ENCODE data around the gene ZNF175. TPM values are rescaled to one million over a fixed set of nuclear protein-coding genes. Genes with fewer than 3 reads are reported as not detected.

ZNF175 gene
- total RNA-seq, 1 experiment from 2014 or later: 9.3 TPM

DNA sequence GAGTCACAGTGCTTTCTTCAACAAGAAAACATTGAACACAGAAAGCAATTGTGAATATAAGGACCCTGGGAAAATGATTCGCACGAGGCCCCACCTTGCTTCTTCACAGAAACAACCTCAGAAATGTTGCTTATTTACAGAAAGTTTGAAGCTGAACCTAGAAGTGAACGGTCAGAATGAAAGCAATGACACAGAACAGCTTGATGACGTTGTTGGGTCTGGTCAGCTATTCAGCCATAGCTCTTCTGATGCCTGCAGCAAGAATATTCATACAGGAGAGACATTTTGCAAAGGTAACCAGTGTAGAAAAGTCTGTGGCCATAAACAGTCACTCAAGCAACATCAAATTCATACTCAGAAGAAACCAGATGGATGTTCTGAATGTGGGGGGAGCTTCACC is 15.7 kb downstream of the ZNF175 start:
- RAD21 ChIA-PET (ENCODE audit: low non-redundant PET in 1 of 2, low total read pairs in 2 of 2, uncharacterized antibody in 2 of 2, unreplicated experiment in 2 of 2): no interaction called here
- Histone ChIP-seq H3K9me3 (ENCODE audit: control insufficient read depth in 1 of 2, insufficient read depth in 1 of 2, low read depth in 1 of 2, low read length in 2 of 2) (peaks cover 7 to 20% of the 10 kb centered on the region in 2 experiments; a peak in 2 of 4 replicates), H4K20me1 (ENCODE audit: insufficient read depth) (no peaks in the 10 kb centered on the region), H3K27me3 (ENCODE audit: insufficient read depth, low read length) (no peaks in the 10 kb centered on the region), H3K27ac (ENCODE audit: low read depth, low read length) (no peak overlapping the region), H3K9me2 (ENCODE audit: insufficient read depth) (no peaks in the 10 kb centered on the region), H3K4me1 (ENCODE audit: control insufficient read depth in 1 of 2, insufficient read depth in 2 of 2, low read length in 2 of 2) (no peaks in the 10 kb centered on the region), H3K4me3 (replicated peaks in 1 of 2; ENCODE audit: low read depth in 1 of 2, low read length in 2 of 2) (no peak overlapping the region), H2AFZ (ENCODE audit: low read depth, low read length, poor library complexity, severe bottlenecking) (no peak overlapping the region), H3K4me2 (ENCODE audit: low read length) (no peak overlapping the region), H3K9ac (ENCODE audit: low read length) (no peak overlapping the region), H3K36me3 (ENCODE audit: control insufficient read depth in 1 of 2, insufficient read depth in 2 of 2, low read length in 2 of 2) (peaks cover 9 to 26% of the 10 kb centered on the region in 2 experiments; a peak in 3 of 4 replicates), H3K79me2 (ENCODE audit: insufficient read depth, low read length) (no peaks in the 10 kb centered on the region)
- intact Hi-C loops (cut with micrococcal nuclease): no loop called here
- ATAC-seq: no peak
- CTCF ChIA-PET: no interaction called here
- no TSS peak for BruUV-seq (replicated peaks)
- POLR2A ChIA-PET: no interaction called here
- TF ChIP-seq POLR2AphosphoS5 (IDR thresholded peaks at IDR 0.05; ENCODE audit: low read depth, low read length) (no peak), FOSL1 (IDR thresholded peaks at IDR 0.05; ENCODE audit: low read depth) (no peak), ZNF274 (IDR thresholded peaks at IDR 0.05; ENCODE audit: low read depth, low read length) (no peak), RAD21 (IDR thresholded peaks at IDR 0.05; ENCODE audit: low read depth) (no peak), YY1 (IDR thresholded peaks at IDR 0.05; ENCODE audit: extremely low read depth, insufficient replicate concordance, low read depth, low read length) (no peak), EZH2 (IDR thresholded peaks at IDR 0.05) (no peak), CBX3 (IDR thresholded peaks at IDR 0.05; ENCODE audit: low read depth) (no peak)
- TF ChIP-seq, protein P1, sequence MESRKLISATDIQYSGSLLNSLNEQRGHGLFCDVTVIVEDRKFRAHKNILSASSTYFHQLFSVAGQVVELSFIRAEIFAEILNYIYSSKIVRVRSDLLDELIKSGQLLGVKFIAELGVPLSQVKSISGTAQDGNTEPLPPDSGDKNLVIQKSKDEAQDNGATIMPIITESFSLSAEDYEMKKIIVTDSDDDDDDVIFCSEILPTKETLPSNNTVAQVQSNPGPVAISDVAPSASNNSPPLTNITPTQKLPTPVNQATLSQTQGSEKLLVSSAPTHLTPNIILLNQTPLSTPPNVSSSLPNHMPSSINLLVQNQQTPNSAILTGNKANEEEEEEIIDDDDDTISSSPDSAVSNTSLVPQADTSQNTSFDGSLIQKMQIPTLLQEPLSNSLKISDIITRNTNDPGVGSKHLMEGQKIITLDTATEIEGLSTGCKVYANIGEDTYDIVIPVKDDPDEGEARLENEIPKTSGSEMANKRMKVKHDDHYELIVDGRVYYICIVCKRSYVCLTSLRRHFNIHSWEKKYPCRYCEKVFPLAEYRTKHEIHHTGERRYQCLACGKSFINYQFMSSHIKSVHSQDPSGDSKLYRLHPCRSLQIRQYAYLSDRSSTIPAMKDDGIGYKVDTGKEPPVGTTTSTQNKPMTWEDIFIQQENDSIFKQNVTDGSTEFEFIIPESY (IDR thresholded peaks at IDR 0.05; ENCODE audit: extremely low read depth, insufficient replicate concordance, low read length): no peak
- TF ChIP-seq, protein P2, sequence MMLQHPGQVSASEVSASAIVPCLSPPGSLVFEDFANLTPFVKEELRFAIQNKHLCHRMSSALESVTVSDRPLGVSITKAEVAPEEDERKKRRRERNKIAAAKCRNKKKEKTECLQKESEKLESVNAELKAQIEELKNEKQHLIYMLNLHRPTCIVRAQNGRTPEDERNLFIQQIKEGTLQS (IDR thresholded peaks at IDR 0.05): no peak
- TF ChIP-seq, protein P3, sequence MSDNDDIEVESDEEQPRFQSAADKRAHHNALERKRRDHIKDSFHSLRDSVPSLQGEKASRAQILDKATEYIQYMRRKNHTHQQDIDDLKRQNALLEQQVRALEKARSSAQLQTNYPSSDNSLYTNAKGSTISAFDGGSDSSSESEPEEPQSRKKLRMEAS (IDR thresholded peaks at IDR 0.05): no peak
- no peak for DNase-seq (ENCODE audit: low read depth, low spot score)

Data from HCT116 (cell line).